NB4 (cell line): ENCODE data around the gene CNTN5.
"Not testable (repeated sequence)": the region's sequence is repeated elsewhere in the genome, so short reads cannot be mapped to it uniquely, and the experiment has no call there.

Experiments used
- DNase-seq: peaks from one replicate; pipeline ENCODE4 v3.0.0; 2010; ENCODE audit warnings: low read depth
- H3K4me3 ChIP-seq: one replicate; pipeline ENCODE4 v1.5.1; 2011; ENCODE audit warnings: mild to moderate bottlenecking, low read depth, low read length, moderate library complexity
- MYC ChIP-seq: IDR thresholded peaks from 2 replicates; pipeline ENCODE4 v1.6.1; 2011; ENCODE audit warnings: low read depth, low read length
- POLR2A ChIP-seq: IDR thresholded peaks from 2 replicates; pipeline ENCODE4 v1.6.1; 2011; ENCODE audit warnings: mild to moderate bottlenecking; ENCODE audit not compliant: insufficient read length; ENCODE audit errors: extremely low read depth
- TF ChIP-seq, protein P1 (sequence below): IDR thresholded peaks from 2 replicates; pipeline ENCODE4 v1.6.1; 2011; ENCODE audit warnings: low read depth, low read length
- TF ChIP-seq, protein P2 (sequence below): IDR thresholded peaks from one replicate; pipeline ENCODE4 v1.5.1; 2012; ENCODE audit warnings: low read depth, low read length

Gene CNTN5

DNA sequence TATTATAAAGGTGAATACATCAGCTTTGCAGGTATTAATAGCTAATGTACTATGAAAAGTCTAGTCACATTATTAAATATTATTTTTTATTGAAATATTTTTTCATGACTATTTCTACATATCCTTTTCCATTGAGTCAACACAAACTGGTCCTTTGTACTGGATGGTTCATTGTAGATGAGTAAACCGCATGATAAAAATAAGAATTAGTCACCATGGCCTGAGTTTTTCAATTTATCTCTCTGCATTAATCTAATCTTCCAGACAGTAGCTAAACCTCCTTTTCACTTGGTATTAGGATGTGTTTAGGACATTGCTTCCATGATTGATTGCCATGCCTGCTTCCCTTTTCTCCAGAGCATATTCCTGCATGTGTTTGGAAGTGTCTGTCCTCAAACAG lies 1227.0 kb downstream of the CNTN5 start:
- TF ChIP-seq POLR2A: no peak
- TF ChIP-seq, protein P1, sequence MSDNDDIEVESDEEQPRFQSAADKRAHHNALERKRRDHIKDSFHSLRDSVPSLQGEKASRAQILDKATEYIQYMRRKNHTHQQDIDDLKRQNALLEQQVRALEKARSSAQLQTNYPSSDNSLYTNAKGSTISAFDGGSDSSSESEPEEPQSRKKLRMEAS: no peak
- TF ChIP-seq, protein P2, sequence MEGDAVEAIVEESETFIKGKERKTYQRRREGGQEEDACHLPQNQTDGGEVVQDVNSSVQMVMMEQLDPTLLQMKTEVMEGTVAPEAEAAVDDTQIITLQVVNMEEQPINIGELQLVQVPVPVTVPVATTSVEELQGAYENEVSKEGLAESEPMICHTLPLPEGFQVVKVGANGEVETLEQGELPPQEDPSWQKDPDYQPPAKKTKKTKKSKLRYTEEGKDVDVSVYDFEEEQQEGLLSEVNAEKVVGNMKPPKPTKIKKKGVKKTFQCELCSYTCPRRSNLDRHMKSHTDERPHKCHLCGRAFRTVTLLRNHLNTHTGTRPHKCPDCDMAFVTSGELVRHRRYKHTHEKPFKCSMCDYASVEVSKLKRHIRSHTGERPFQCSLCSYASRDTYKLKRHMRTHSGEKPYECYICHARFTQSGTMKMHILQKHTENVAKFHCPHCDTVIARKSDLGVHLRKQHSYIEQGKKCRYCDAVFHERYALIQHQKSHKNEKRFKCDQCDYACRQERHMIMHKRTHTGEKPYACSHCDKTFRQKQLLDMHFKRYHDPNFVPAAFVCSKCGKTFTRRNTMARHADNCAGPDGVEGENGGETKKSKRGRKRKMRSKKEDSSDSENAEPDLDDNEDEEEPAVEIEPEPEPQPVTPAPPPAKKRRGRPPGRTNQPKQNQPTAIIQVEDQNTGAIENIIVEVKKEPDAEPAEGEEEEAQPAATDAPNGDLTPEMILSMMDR: no peak
- no peak for TF ChIP-seq MYC
- DNase-seq: no peak
- no peak overlapping the region for H3K4me3 ChIP-seq

DNA sequence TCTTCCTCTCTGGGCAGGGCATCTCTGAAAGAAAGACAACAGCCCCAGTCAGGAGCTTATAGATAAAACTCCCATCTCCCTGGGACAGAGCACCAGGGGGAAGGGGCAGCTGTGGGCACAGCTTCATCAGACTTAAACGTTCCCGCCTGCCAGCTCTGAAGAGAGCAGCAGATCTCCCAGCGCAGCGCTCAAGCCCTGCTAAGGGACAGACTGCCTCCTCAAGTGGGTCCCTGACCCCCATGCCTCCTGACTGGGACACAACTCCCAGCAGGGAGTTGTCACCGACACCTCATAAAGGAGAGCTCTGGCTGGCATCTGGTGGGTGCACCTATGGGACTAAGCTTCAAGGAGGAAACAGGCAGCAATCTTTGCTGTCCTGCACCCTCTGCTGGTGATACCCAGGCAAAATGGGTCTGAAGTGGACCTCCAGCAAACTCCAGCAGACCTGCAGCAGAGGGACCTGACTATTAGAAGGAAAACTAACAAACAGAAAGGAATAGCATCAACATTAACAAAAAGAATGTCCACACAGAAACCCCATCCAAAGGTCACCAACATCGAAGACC lies 1236.6 kb downstream of the CNTN5 start:
- H3K4me3 ChIP-seq, DNase-seq: not testable (repeated sequence)

DNA sequence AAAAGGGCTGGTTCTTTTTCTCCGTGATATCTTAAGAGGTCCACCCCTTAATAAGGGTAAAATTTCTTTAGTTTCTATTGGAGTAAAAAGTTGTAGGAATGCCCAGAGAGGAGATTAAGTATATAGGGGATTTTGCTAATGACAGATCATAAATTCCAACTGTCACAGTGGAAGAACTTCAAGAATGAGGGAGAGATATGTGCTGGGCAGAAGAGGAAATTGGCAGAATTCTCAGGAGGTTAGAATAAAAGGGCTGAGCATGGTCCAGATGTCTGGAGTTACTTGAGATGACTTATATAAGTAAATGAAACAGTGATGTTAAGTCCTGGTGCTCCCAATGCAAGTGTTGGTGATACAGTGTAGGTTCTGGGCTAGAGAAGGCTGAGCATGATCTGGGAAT lies 1248.8 kb downstream of the CNTN5 start:
- no peak overlapping the region for H3K4me3 ChIP-seq
- DNase-seq: no peak
- TF ChIP-seq, protein P2: no peak
- TF ChIP-seq MYC: no peak

DNA sequence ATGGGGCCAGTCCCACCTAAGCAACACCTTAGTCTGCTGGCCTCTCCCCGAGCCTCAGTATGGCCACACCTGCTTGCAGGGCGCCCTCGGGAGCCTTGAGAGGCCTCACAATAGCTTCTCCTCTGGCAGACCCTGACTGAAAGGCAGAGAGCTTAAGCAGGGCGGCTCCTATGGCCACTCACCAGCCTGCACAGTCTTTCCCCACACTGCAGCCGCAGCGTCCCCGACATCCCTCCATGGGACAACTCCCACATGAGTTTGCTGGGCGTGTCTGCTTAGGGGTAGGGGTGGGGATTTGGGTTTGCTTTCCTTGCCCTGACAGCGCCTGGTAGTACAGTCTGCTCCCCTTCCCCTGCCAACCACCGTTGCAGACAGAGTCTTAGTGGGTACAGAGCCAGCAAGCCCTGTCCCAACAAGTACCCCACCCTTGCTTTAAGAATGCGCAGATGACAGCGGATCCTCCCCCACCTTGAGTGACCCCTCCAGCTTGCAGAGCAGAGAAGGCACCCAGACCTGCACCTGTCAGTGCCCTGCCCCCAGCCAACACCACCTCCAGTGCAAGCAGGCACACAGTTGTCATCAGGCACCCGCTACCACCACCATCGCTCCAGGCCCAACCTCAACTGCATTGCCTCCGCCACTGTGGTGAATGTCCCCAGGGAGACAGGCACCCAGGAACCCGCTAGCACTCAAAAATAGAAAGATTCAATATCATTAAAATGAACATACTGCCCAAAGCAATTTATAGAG lies 1252.5 kb downstream of the CNTN5 start:
- H3K4me3 ChIP-seq: no peak overlapping the region
- TF ChIP-seq MYC (no peak), POLR2A (no peak)
- TF ChIP-seq, protein P1: no peak
- TF ChIP-seq, protein P2: no peak
- no peak for DNase-seq

DNA sequence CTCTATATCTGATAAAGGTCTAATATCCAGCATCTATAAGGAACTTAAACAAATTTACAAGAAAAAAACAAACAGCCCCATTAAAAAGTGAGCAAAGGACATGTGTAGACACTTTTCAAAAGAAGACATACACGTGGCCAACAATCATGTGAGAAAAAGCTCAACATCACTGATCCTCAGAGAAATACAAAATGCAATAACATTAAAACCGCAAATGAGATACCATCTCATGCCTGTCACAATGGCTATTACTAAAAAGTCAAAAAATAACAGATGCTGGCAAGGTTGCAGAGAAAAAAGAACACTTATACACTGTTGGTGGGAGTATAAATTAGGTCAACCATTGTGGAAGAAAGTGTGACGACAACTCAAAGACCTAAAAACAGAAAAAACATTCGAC lies 1253.7 kb downstream of the CNTN5 start:
- H3K4me3 ChIP-seq, DNase-seq: not testable (repeated sequence)

DNA sequence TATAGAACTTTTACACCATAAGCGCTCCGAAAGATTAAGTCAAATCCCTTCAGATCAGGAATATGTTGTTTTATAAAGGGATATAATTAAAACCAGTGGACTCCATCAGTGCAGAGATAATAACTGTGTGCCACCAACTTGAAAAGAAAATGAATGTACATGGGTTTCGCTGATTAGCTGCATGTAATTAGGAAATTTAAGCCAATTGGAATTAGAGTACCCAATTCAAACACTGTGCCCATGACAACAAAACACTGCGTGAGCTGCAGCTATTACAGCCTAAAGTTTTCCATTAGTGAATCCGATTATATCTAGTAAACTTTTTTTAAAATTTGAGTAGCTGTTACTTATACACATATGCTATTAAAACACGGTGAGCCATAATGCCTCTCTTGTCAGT lies 1274.0 kb downstream of the CNTN5 start:
- no peak for TF ChIP-seq POLR2A
- TF ChIP-seq, protein P2: no peak
- no peak for TF ChIP-seq MYC
- TF ChIP-seq, protein P1: no peak
- DNase-seq: no peak
- no peak overlapping the region for H3K4me3 ChIP-seq

DNA sequence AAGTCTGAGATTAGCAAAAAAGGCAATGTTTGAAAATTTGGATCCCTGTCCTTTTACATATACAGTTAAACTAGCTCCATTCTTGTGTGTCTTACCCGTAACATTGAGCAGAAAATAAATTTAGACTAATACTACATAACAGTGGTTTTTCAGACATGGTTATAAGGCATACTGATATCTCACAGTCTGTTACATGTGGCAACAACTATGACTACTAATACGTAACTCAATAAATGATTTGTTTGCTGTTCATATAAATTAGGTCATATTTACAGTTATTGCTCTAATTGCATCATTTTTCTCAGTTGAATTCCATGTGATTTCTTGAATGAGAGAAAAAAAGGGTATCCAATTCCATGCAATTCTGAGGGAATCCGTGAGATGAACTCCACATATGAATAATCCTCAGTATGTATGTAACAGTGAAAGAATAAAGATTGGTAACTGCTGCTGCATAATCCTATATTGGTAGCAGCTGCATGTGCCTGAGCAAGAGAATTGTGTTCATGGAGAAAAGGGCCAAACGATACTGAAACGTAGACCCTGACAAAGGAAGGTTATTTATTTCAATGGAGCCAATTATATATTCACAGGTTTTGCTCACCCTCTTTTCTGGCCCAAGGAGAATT lies 1275.4 kb downstream of the CNTN5 start:
- TF ChIP-seq POLR2A (no peak), MYC (no peak)
- TF ChIP-seq, protein P2: no peak
- TF ChIP-seq, protein P1: no peak
- no peak for DNase-seq
- H3K4me3 ChIP-seq: no peak overlapping the region
